Body of pancreas (tissue), 4 donors: ENCODE data around the gene NMT2. TPM values are rescaled to one million over a fixed set of nuclear protein-coding genes. Genes with fewer than 3 reads are reported as not detected.

Experiments used
- ATAC-seq: fragments of 150-250 bp; one replicate; pipeline ENCODE4 v1.9.1; 2016
- DNase-seq, 4 donors: peaks; one replicate each; pipeline ENCODE4 v3.0.0-alpha.2; 2019
- H3K27ac ChIP-seq, 4 donors: fragments of 200-600 bp; sonication (generic); 1 replicate in 3 of 4; 2 replicates in 1 of 4; pipeline versions ENCODE4 v1.5.1 to v1.6.1; 2016 to 2019; ENCODE audit warnings: mild to moderate bottlenecking in 1 of 4, mixed read lengths in 1 of 4, moderate library complexity in 1 of 4
- H3K27me3 ChIP-seq, 2 donors: fragments of 200-600 bp; sonication (generic); one replicate each; pipeline ENCODE4 v1.6.0; 2016; ENCODE audit warnings: mild to moderate bottlenecking in 1 of 2
- H3K36me3 ChIP-seq, 2 donors: fragments of 200-600 bp; sonication (generic); replicated peaks in 1 of 2; 2 replicates each; pipeline ENCODE4 v1.5.1; 2016; ENCODE audit warnings: low read depth in 2 of 2; ENCODE audit not compliant: insufficient read depth in 1 of 2
- H3K4me1 ChIP-seq: fragments of 200-600 bp; sonication (generic); one replicate; pipeline ENCODE4 v1.6.0; 2016
- H3K4me3 ChIP-seq, 2 donors: fragments of 200-600 bp; sonication (generic); 1 replicate in 1 of 2; 2 replicates in 1 of 2; pipeline ENCODE4 v1.5.1; 2016 to 2019
- H3K9me3 ChIP-seq, 3 donors: fragments of 200-600 bp; sonication (generic); 1 replicate in 2 of 3; 2 replicates in 1 of 3; pipeline ENCODE4 v1.5.1; 2016
- POLR2A ChIP-seq, 3 donors: fragments of 450-650 bp; IDR thresholded peaks; one replicate each; pipeline ENCODE4 v1.6.1; 2016; ENCODE audit warnings: antibody characterized with exemption in 3 of 3, mild to moderate bottlenecking in 2 of 3
- WGBS, 2 donors: methylation state at CpG; one replicate each; pipeline ENCODE4 v1.1.5; 2017; 5-methylcytosine and 5-hydroxymethylcytosine counted together
- intact Hi-C: fragments of 100-400 bp; cut with DNase I; formaldehyde crosslinking; loops from one replicate; pipeline ENCODE4 v1.15.1; 2023
- total RNA-seq, 2 donors: library from RNA; depleted of rRNA; stranded (reverse); fragments of >200 nt; gene quantifications; one replicate each; pipeline ENCODE4 v1.1.0, GENCODE V29; 2016
- TF ChIP-seq, protein P1 (sequence below), 7 experiments: fragments of 450-650 bp in 4 of 7; fragments of 200-600 bp in 3 of 7; sonication (generic) in 3 of 7; IDR thresholded peaks; one replicate each; pipeline ENCODE4 v1.5.1; 2016 to 2019; ENCODE audit warnings: antibody characterized with exemption in 7 of 7

NMT2 gene
- total RNA-seq, 2 donors from 2014 or later: 9.9 to 16.9 TPM

DNA sequence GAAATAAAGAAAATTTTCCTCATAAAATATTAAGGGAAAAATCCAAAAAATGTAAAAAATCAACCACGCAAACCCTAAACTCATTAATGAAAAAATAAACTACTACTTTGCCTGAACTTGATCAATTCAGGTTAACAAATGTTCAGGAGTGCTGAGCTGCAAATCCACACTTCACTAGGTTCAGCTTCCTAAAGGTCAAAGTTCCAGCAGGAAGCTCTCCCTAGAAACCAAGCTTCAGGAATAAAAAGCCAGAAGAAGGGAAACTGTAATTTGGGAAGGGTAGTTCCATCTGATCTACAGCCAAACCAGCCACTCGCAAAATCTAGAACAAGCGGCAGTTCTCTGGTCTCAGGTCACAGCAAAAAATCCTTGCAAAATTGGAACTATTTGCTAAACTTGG is 7.8 kb upstream of the NMT2 start:
- H3K4me1 ChIP-seq: no peaks in the 10 kb centered on the region
- H3K36me3 ChIP-seq: no peaks in the 10 kb centered on the region
- H3K4me3 ChIP-seq: no peak overlapping the region
- intact Hi-C loops: no loop called here
- DNase-seq: no peak
- no peaks in the 10 kb centered on the region for H3K27me3 ChIP-seq
- H3K27ac ChIP-seq: no peak overlapping the region
- TF ChIP-seq POLR2A (IDR thresholded peaks at IDR 0.05): no peak
- TF ChIP-seq, protein P1, sequence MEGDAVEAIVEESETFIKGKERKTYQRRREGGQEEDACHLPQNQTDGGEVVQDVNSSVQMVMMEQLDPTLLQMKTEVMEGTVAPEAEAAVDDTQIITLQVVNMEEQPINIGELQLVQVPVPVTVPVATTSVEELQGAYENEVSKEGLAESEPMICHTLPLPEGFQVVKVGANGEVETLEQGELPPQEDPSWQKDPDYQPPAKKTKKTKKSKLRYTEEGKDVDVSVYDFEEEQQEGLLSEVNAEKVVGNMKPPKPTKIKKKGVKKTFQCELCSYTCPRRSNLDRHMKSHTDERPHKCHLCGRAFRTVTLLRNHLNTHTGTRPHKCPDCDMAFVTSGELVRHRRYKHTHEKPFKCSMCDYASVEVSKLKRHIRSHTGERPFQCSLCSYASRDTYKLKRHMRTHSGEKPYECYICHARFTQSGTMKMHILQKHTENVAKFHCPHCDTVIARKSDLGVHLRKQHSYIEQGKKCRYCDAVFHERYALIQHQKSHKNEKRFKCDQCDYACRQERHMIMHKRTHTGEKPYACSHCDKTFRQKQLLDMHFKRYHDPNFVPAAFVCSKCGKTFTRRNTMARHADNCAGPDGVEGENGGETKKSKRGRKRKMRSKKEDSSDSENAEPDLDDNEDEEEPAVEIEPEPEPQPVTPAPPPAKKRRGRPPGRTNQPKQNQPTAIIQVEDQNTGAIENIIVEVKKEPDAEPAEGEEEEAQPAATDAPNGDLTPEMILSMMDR (IDR thresholded peaks at IDR 0.05): no peak
- no peaks in the 10 kb centered on the region for H3K9me3 ChIP-seq
- WGBS, 2 donors: 97 to 98% methylated on average over 3 of the region's 3 CpGs
- ATAC-seq: no peak

DNA sequence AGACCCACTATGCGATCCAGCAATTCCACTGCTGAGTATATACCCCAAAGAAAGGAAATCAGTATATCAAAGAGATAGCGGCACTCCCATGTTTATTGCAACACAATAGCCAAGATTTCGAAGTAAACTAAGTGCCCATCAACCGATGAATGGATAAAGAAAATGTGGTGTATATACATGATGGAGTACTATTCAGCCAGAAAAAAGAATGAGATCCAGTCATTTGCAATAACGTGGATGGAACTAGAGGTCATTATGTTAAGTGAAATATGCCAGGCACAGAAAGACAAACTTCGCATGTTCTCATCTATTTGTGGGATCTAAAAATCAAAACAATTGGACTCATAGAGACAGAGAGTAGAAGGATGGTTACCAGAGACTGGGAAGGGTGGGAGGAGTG is 7.1 kb upstream of the NMT2 start:
- ATAC-seq: no peak
- DNase-seq: no peak
- H3K27ac ChIP-seq: no peak overlapping the region
- no peaks in the 10 kb centered on the region for H3K4me1 ChIP-seq
- H3K36me3 ChIP-seq: no peaks in the 10 kb centered on the region
- H3K27me3 ChIP-seq: no peaks in the 10 kb centered on the region
- 79 to 81% methylated on average over 6 of the region's 6 CpGs for WGBS, 2 donors
- no peak for TF ChIP-seq POLR2A (IDR thresholded peaks at IDR 0.05)
- TF ChIP-seq, protein P1 (IDR thresholded peaks at IDR 0.05): no peak
- intact Hi-C loops: no loop called here
- H3K9me3 ChIP-seq: no peaks in the 10 kb centered on the region
- H3K4me3 ChIP-seq: no peak overlapping the region

DNA sequence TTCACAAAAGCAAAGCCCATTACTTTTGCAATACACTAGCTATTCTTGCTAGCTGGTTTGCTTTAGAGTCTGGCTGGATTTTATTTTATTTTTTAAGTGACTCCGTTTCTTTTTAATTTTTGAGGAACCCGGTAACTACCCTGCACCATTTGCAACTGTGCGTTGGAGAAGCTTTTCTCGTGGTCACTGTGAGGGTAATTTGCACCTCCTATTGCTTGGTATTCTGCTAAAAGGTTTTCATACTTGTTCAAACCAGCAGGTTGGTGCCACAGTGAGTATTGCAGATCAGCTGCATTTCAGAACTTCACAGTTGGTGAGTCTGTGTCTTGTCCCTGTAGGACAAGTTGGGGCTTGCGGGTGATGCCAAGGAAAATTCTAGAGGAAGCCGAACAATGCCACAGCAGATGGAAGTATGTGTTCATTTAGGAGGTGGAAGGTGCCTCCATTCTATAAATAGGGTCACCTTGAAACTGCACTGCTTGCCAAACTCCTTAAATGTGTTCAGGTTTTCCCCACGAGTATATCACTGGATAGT is 3.9 kb upstream of the NMT2 start:
- 83 to 86% methylated on average over 7 of the region's 7 CpGs for WGBS, 2 donors
- TF ChIP-seq POLR2A (IDR thresholded peaks at IDR 0.05): no peak
- TF ChIP-seq, protein P1 (IDR thresholded peaks at IDR 0.05): no peak
- Histone ChIP-seq H3K27ac (no peak overlapping the region), H3K9me3 (no peaks in the 10 kb centered on the region), H3K4me1 (peaks cover 21% of the 10 kb centered on the region), H3K36me3 (no peaks in the 10 kb centered on the region), H3K4me3 (no peak overlapping the region), H3K27me3 (no peaks in the 10 kb centered on the region)
- DNase-seq (no peak), ATAC-seq (no peak)
- intact Hi-C loops: no loop called here

DNA sequence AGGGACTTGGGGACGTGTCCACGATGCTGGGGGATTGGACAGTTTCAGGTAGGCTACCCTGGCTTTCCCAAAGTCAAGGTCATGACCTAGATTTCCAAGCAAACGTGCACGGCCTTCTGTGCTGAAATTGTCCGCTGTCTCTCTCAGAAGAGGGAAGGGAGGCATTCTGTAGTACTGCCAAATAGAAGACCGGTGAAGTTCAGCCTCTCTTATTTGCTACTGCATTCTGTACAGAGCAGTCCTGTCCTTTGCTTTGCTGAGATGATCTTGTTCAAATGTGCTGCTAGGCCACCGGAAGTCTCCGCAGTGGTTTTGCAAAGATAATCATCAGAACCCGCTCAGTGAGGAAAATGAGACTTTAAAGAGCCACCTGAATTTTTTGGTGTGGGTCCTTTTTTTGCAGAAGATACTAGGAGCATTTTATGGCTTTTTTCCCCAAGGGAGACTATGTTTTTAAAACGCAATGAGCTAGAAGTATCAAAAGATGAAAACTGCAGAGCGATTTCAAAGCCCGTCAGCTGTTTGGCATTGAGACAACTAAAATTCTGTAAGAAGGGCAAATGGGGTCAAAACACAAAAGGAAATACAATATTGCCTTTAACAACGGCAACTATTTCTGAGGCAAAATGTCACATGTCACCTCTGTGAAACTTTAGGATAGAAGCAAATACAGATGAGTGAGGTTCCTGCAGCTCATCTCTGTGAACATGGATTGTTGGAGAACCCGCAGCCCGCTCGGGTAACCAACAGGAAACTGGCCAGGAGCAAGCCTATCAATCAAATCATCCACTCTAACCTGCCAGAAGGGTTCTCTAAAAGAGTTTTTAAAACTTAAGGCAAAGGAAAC is 1.3 kb upstream of the NMT2 start:
- Histone ChIP-seq H3K36me3 (no peaks in the 10 kb centered on the region), H3K27ac (peak overlapping the region in 3 of 4 donors; percentile 20 to 75 (median 74)), H3K4me1 (peaks cover 37% of the 10 kb centered on the region), H3K4me3 (no peak overlapping the region), H3K27me3 (no peaks in the 10 kb centered on the region), H3K9me3 (no peaks in the 10 kb centered on the region)
- peak in 2 of 4 donors; percentile 12 to 16 for DNase-seq
- 44 to 47% methylated on average over 16 of the region's 16 CpGs for WGBS, 2 donors
- TF ChIP-seq POLR2A (IDR thresholded peaks at IDR 0.05): no peak
- TF ChIP-seq, protein P1 (IDR thresholded peaks at IDR 0.05): no peak
- no peak for ATAC-seq
- intact Hi-C loops: no loop called here
